Lower leg skin (tissue), 3 donors: ENCODE data around the gene CENPO.

Experiments
- CTCF ChIP-seq, 3 donors: fragments of 450-650 bp; IDR thresholded peaks; one replicate each; pipeline ENCODE4 v1.5.1; 2016; ENCODE audit warnings: antibody characterized with exemption in 3 of 3, mild to moderate bottlenecking in 3 of 3, moderate library complexity in 2 of 3
- POLR2A ChIP-seq, 2 donors: fragments of 450-650 bp; IDR thresholded peaks; one replicate each; pipeline ENCODE4 v1.6.1; 2016 to 2017; ENCODE audit warnings: antibody characterized with exemption in 2 of 2, mild to moderate bottlenecking in 1 of 2, moderate library complexity in 1 of 2

DNA sequence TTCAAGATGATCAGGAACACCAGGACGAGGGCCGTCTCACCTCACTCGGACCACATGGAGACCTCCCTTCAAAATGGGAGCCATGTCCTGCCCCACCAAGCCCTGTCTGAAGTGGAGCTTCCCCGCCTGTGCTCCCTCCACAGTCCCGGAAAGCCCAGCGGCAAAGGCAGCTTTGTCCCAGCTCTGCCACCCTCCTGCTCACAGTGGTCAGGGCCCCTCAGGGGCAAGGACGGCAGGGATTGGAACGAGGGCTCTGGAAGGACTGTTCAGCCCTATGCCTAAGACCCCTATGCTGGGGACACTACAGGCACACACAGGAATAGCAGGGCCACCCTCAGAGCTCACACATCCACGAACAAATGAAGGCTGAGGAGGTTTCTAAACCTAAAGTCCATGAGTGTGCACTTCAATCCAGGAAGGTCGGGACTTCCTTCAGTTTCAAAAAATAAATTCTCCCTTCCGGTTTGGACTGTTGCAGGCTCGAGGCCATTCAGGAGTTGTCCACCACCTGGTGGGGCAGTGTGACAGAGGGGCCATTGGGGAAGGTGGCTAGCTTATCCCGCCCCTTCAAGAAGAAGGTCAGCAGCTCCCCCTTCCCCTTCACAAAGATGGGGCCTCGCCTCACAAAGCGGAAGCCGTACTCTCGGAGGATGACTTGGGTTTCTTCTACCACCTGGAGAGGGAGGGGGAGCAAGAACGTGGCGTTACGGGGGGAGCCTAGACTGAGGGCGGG lies 26.4 kb downstream of the CENPO start:
- TF ChIP-seq POLR2A (IDR thresholded peaks at IDR 0.05) (no peak), CTCF (IDR thresholded peaks at IDR 0.05) (no peak)
